Iris pigment epithelial cell (primary cell): ENCODE data around the gene C2CD2L.
"Not testable (repeated sequence)": the region's sequence is repeated elsewhere in the genome, so short reads cannot be mapped to it uniquely, and the experiment has no call there.

ENCODE experiments used
- DNase-seq: peaks from one replicate; pipeline ENCODE4 v3.0.0-alpha.2; 2011; ENCODE audit warnings: low read depth

Gene C2CD2L

DNA sequence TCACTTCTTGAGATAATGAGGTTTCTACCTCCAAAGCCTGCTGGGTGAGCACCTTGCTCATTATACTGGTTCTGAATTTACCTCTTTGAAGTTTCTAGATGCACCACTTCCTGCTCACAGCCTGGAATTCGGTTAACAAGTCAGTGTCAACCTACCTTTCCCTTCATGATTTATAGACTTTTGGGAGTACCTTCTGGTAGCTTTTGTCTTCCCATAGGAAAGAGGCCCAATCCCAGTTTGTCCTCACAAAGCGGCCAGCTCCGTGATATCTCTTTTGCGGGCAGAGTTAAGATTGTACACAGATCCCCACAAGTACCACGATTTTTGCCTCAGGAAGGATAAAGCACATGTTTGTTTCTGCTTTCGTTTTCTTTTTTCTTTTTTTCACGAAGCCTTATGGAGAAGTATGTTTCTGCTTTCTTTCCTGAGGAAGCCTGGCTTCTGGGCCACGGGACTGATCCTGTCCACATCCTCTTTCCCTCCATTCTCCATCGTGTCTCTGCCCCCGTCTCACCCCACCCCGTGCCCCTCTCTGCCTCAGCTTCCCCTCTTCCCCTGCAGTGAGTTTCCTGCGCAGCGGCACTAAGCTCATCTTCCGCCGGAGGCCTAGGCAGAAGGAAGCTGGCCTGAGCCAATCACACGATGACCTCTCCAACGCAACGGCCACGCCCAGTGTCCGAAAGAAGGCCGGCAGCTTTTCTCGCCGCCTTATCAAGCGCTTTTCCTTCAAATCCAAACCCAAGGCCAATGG, 8.5 kb downstream of the C2CD2L start:
- DNase-seq: no peak

DNA sequence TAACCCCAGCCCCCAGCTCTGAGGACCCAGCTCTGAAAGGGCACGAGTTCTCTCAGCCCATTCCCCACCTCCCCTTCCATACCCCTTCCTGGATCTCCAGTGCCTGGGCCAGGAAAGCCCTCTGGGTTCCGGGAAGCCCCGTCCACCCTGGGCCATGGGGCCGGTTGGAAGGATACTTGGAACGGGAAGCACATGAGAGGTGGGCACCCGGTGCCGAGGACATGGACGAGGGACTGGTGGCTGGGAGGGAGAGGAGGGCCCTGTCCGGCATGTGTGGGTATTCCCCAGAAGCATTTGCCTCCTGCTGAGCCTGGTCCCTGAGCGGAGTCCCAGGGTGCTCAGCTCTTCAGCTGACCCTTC, 9.1 kb downstream of the C2CD2L start:
- DNase-seq: no peak

DNA sequence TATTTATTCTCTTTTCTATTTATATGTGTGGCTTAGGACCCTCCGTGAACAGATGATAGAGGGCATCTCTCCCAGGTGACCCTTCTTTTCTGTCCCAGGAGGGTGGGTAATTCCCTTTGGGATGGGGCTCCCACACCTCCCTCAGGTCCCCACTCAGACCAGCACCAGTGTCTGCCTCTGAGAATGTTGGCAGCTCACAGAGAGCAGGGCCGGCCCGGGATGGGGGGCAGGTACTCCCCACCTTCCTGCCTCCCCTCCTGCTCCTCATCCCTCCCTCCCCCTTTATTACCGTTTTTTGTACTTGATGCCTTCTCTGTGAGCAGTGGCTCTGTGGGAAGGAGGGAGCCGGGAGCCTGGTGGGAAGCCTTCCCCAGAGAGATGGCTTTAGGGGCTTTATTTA, 9.5 kb downstream of the C2CD2L start:
- no peak for DNase-seq

DNA sequence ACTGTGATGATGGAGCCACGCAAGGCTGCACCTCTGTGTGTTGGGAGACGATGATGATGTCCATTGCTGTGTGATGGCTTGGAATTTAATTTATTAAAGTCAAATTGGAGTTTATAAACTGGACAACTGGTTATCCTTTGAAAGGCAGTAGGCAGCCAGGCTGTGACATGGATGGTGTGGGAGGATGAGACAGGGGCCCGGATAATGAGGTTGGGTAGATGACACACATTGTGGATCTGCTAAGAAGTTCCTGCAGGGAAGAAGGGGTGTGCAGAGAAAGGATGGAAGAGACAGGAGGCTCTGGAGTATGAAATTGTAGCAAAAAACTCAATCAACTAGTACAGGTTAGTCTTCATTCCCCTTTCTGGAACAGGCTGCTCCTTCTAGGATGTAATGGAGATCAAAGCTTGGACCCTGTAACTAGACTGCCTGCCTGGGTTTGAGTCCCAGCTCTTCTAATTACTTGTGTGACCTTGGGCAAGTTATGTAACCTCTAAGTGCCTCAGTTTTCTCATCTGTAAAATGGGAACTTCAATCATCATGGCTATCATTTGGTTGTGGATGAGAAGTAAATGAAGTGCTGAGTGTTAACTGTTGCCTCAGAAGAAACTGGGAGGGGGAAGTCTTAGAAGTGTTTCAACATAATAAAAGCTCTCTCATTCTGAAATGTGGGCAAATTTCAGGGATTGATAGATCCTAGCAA, 10.0 kb downstream of the C2CD2L start:
- no peak for DNase-seq

GRCh38 chr11:119118227-119118626, 11.1 kb downstream of the C2CD2L start:
- no peak for DNase-seq

GRCh38 chr11:119118946-119119345, 11.8 kb downstream of the C2CD2L start:
- DNase-seq: no peak

- DNase-seq: peak; percentile 78
Observed at GRCh38 chr11:119120639-119121007, 13.5 kb downstream of the C2CD2L start.

GRCh38 chr11:119121008-119121810, 14.1 kb downstream of the C2CD2L start, which contains the start of gene HINFP:
HINFP (plus strand) TSS chr11:119121580; CDS start chr11:119126945, 5,365 bp downstream.
- peak; percentile 100 for DNase-seq

DNA sequence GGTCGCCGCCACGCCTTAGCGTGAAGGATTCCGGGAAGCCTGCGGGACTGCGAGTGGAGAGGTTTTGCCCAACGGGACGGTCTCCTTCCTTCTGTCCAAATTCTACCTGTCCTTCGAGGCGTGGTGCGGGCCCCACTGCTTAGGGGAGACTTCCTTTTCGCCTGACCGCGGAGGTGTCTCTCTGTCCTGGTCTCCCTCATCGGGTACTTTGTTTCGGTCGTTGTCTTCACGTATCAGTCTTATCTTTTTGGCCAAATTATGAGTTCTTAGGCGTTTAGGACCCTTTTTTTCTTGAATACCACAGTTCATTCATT, 14.6 kb downstream of the C2CD2L start:
- DNase-seq: no peak

- no peak for DNase-seq
Observed at GRCh38 chr11:119125821-119126220, 18.7 kb downstream of the C2CD2L start.

GRCh38 chr11:119126675-119127268, 19.6 kb downstream of the C2CD2L start:
- no peak for DNase-seq

DNA sequence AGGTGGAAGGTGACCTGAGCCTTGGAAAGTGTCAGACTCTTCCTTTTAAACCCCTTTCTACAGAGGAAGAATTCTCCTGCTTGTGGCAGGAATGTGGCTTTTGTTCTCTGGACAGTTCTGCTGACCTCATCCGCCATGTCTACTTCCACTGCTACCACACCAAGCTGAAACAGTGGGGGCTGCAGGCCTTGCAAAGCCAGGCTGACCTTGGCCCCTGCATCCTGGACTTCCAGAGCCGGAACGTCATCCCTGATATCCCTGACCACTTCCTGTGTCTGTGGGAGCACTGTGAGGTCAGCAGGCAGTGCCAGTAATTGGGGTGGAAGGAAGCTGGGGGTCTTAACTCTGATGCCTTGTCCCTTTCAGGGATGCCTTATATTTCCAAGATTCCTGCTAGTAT, 23.5 kb downstream of the C2CD2L start:
- DNase-seq: peak; percentile 41

- peak; percentile 16 for DNase-seq
Observed at GRCh38 chr11:119134389-119134978, 27.3 kb downstream of the C2CD2L start.

DNA sequence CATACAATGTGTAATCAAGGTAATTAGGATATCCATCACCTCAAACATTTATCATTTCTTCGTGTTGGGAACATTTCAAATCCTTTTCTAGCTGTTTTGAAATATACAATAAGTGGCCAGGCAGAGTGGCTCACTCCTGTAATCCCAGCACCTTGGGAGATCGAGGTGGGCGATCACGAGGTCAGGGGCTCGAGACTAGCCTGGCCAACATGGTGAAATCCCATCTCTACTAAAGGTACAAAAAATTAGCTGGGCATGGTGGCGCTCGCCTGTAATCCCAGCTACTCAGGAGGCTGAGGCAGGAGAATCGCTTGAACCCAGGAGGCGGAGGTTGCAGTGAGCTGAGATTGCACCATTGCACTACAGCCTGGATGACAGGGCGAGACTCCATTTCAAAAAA, 32.1 kb downstream of the C2CD2L start:
- DNase-seq: not testable (repeated sequence)

- peak; percentile 70 for DNase-seq
Observed at GRCh38 chr11:119144825-119145486, 37.8 kb downstream of the C2CD2L start.

DNA sequence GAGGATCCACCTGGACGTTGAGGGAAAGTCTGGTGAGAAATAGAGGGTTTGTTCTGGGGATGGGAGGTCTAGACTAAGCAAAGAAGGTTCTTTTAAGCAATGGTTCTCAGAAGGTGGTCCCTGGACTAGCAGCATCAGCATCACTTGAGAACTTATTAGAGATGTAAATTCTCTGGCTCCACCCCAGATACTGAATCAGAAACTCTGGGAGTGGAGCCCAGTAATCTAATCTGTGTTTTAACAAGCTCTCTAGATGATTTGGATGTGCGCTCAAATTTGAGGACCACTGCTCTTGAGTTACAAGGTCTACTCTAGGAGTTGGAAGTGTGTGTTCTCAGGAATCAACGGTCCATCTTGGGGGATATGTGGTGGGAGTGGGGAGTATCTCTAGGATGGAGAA, 38.4 kb downstream of the C2CD2L start:
- DNase-seq: no peak

DNA sequence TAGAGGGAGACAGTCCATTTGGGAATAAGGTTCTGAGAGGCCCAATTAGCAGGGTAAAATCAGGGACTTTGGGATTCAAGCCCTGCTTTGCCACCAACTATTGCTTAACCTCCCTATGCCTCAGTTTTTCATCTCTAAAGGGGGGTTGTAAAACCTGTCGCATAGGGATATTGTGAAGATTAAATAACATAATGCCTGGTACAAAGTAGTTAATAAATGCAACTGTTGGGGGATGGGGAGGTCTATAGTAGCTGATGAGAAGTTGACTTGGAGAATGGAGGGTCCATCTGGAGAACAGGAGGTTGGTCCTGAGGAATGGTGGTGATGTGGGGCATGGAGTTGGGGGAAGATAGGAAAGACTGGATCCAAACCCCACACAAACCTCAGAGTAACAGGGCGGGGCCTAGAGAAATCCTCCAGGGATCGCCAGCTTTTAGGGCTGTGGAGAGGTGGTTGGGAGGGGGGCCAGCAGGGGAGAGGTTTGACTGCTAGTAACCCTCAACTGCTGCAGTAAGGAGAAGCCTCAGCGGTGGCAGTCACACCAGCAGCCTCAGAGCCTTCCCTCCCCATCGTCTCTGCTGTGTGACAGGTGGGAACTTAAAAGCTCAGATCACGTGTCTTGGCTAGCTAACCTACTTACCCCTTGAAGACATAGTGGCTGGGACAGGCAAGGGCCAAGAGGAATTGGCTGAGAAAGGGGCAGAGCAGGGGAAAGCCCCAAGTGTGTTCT, 40.6 kb downstream of the C2CD2L start:
- DNase-seq: no peak

GRCh38 chr11:119148720-119149017, 41.5 kb downstream of the C2CD2L start:
- DNase-seq: no peak

GRCh38 chr11:119149018-119149785, 42.1 kb downstream of the C2CD2L start, which contains the start of gene ABCG4:
ABCG4 (plus strand) TSS chr11:119149052; CDS start chr11:119149966, 914 bp downstream.
- DNase-seq: no peak

DNA sequence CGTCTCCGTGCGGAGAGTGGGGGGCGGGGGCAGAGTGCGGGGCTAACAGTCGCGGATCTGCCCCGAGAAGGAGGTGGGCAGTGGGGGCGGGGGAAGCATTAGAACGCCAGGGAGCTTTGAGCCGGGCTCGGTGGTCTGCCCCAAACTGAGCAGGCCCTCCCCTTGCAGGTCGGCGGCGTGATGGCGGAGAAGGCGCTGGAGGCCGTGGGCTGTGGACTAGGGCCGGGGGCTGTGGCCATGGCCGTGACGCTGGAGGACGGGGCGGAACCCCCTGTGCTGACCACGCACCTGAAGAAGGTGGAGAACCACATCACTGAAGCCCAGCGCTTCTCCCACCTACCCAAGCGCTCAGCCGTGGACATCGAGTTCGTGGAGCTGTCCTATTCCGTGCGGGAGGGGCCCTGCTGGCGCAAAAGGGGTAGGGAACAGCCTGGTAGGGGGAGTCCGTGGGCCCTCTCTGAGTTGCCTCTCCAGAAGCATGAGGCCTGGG, 42.7 kb downstream of the C2CD2L start:
- no peak for DNase-seq
